Activated naive CD8-positive, alpha-beta T cell treated with anti-CD3 and anti-CD28 coated beads, Interleukin-2, amount 10 ng/mL, durations not matched to agents 7 days and 5 days (primary cell): ENCODE data around the gene LRRD1. TPM values are rescaled to one million over a fixed set of nuclear protein-coding genes. Genes with fewer than 3 reads are reported as not detected.
"Not testable (repeated sequence)": the region's sequence is repeated elsewhere in the genome, so short reads cannot be mapped to it uniquely, and the experiment has no call there.

Source experiments
- ATAC-seq: fragments of 150-1000 bp; cut with Tn5 transposase; one replicate; pipeline ENCODE4 v1.10.0; 2021; ENCODE audit warnings: low read depth, moderate library complexity
- POLR2A ChIA-PET: fragments of 350-600 bp; sonication (Branson Sonifier 250); formaldehyde crosslinking; loops from one replicate; lab custom pipeline; 2021; ENCODE audit warnings: antibody characterized with exemption; lab: Charles Lee
- DNase-seq: peaks from one replicate; pipeline ENCODE4 v3.0.0; 2021
- H3K27ac Mint-ChIP-seq: one replicate; pipeline ENCODE4 v1.8.0; 2022; ENCODE audit warnings: mild to moderate bottlenecking, mixed read lengths
- H3K27me3 Mint-ChIP-seq: one replicate; pipeline ENCODE4 v1.8.0; 2022; ENCODE audit warnings: mild to moderate bottlenecking, moderate library complexity, mixed read lengths
- H3K36me3 Mint-ChIP-seq: one replicate; pipeline ENCODE4 v1.8.0; 2021; ENCODE audit warnings: mild to moderate bottlenecking, mixed read lengths
- H3K4me1 Mint-ChIP-seq: one replicate; pipeline ENCODE4 v1.8.0; 2021; ENCODE audit warnings: mixed read lengths
- H3K4me3 Mint-ChIP-seq: one replicate; pipeline ENCODE4 v1.8.0; 2022; ENCODE audit warnings: mild to moderate bottlenecking, moderate library complexity, mixed read lengths
- H3K9me3 Mint-ChIP-seq: one replicate; pipeline ENCODE4 v1.8.0; 2021; ENCODE audit warnings: mixed read lengths
- total RNA-seq, 2 experiments: library from RNA; stranded (reverse); gene quantifications; one replicate each; pipeline ENCODE4 v1.2.3, GENCODE V29; 2021

Gene LRRD1
- total RNA-seq, result not detected

DNA sequence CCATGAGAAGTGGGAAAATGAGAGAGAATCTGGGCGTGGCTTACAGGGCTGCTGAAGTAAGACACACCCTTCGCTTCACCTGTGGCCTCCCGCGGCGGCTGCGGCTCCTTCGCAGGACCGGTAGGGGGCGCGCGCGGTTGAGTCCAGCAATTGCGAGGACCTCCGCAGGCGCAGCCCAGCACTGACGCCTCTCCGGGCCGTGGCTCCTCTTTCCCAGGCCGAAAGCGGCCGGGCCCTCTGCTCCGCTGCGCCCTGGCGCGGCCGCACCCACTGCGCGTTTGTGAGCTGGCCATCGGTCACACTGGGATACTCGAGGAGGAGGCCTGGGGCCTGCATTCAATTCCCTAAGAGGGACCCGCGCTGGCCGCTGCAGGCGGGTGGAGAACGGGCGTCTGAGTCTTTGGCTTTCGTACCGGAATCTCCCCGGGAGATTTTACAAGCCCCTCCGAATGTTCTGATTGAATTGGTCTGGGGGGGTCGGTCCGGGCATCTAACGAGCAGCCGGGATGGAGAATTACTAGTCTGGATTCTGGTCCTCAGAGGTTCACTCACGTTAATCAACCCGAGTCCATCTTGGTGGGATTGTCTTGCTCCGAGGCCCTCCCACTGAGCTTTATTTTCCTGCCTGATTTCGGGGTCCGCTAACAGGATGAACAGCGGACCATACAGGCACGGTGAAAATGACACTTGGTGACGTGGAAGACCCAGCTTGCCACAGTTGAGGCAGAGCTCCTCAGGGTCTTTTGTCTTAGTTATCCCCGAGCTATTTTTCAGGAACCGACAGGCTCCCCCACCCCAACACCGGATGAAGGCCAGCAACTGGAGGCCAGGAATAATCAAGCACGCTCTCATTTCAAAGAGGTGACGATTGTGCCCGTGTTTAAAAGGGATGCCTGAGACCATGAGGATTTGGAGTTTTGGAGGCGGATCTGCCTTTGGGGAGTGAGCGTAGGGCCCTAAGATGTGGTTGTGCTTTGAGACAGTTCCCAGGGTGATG lies at the start of gene LRRD1:
LRRD1 (minus strand) TSS at position 215 of the 997 bp plus-strand sequence. CDS start 13,940 bp downstream, outside the sequence.
- Mint-ChIP-seq H3K36me3 (no peaks in the 10 kb centered on the region), H3K4me1 (peaks cover 9% of the 10 kb centered on the region), H3K27ac (no peak within 1 kb of the TSS), H3K4me3 (peak within 1 kb of the TSS; percentile 84), H3K9me3 (peaks cover 1% of the 10 kb centered on the region), H3K27me3 (peaks cover 16% of the 10 kb centered on the region)
- ATAC-seq (peak; percentile 100), DNase-seq (peak; percentile 96)
- POLR2A ChIA-PET, result interaction anchor here (1.0 to 1.7 kb wide), 2 partner anchors 268 to 269 kb away, joined by 3 to 4 read pairs; partner anchors contain the start of gene GATAD1

DNA sequence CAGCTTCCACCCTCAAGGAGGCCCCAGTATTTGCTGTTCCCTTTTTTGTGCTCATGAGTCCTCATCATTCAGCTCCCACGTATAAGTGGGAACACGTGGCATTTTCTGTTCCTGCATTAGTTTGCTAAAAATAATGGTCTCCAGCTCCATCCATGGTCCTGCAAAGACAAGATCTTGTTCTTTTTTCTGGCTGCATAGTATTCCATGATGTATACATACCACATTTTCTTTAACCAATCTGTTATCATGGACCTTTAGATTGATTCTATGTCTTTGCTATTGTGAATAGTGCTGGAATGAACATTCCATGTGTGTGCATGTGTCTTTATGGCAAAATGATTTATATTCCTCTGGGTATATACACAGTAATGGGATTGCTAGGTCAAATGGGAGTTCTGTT lies 49.8 kb upstream of the LRRD1 start:
- peaks cover 4% of the 10 kb centered on the region for H3K9me3 Mint-ChIP-seq
- ATAC-seq (no peak), DNase-seq (no peak)
- POLR2A ChIA-PET, result interaction anchor here (1.4 kb wide), 1 partner anchor 17 kb away, joined by 4 read pairs; the partner anchor contains the start of genes ANKIB1 and KRIT1
- H3K4me1 Mint-ChIP-seq, result no peaks in the 10 kb centered on the region
- H3K36me3 Mint-ChIP-seq, result peaks cover 53% of the 10 kb centered on the region
- no peak overlapping the region for H3K4me3 Mint-ChIP-seq
- H3K27me3 Mint-ChIP-seq, result no peaks in the 10 kb centered on the region
- H3K27ac Mint-ChIP-seq, result no peak overlapping the region

DNA sequence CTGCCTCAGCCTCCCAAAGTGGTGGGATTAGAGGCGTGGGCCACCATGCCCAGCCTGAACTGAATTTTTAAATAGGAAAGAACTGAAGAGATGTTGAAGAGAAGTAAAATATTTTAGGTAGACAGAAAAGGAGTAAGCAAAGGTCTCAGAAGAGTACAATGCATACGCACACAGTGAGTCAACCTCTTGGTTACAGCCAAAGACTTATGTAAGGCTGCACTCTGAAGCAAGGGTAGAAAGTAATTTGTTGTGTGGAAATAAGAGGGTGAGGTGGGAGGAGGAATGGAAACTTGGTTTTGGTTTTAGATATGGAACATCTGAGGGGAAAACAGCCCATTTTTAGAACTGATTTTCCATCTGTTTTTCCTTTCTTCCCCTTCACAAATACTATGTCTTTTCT lies 49.2 kb upstream of the LRRD1 start:
- Mint-ChIP-seq H3K27ac (no peak overlapping the region), H3K36me3 (peaks cover 49% of the 10 kb centered on the region), H3K27me3 (no peaks in the 10 kb centered on the region), H3K4me3 (no peak overlapping the region), H3K4me1 (no peaks in the 10 kb centered on the region), H3K9me3 (peaks cover 4% of the 10 kb centered on the region)
- POLR2A ChIA-PET, result interaction anchor here (1.4 kb wide), 1 partner anchor 18 kb away, joined by 4 read pairs; the partner anchor contains the start of genes ANKIB1 and KRIT1
- ATAC-seq, result no peak
- no peak for DNase-seq

DNA sequence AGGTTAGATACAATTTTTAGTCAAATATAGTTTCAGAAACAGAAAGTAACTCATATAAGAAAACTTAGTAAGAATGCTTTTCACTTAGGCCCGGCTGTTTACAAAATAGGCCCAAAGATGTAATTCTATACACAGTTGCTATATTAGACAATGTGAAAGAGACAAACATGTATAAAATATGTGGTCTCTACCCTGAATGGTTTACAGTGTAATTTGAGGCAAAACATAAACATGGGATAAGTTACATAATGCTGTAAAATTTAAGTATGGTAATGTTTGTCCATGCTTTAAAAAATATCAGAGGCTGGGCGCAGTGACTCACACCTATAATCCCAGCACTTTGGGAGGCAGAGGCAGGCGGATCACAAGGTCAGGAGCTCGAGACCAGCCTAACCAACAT lies 48.0 kb upstream of the LRRD1 start:
- no peak for DNase-seq
- H3K36me3 Mint-ChIP-seq, result peaks cover 46% of the 10 kb centered on the region
- no peak overlapping the region for H3K27ac Mint-ChIP-seq
- no peak for ATAC-seq
- POLR2A ChIA-PET, result no interaction called here
- no peaks in the 10 kb centered on the region for H3K27me3 Mint-ChIP-seq
- peaks cover 4% of the 10 kb centered on the region for H3K9me3 Mint-ChIP-seq
- H3K4me3 Mint-ChIP-seq, result no peak overlapping the region
- H3K4me1 Mint-ChIP-seq, result no peaks in the 10 kb centered on the region

DNA sequence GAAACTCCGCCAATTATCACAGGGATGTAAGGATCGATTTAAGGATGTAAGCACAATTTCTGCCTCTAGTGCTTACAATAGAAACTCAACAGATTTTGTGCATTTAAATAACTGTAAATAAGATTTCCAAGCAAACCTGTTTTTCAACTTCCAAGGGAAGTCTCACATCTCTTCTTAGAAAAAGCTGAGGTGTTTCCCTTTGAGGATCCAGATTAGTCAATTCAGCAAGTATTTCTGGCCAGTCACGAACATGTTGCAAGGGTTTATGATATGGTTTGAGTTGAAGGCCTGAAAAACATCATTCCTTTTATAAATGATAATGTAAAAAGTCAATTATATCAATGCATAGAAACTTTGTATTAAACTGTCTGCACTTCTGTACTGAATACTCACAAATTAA lies 42.8 kb upstream of the LRRD1 start:
- POLR2A ChIA-PET, result interaction anchor here (0.7 kb wide), 1 partner anchor 220 kb away, joined by 3 read pairs; no protein-coding TSS in a partner anchor
- H3K4me3 Mint-ChIP-seq, result no peak overlapping the region
- peaks cover 46% of the 10 kb centered on the region for H3K36me3 Mint-ChIP-seq

DNA sequence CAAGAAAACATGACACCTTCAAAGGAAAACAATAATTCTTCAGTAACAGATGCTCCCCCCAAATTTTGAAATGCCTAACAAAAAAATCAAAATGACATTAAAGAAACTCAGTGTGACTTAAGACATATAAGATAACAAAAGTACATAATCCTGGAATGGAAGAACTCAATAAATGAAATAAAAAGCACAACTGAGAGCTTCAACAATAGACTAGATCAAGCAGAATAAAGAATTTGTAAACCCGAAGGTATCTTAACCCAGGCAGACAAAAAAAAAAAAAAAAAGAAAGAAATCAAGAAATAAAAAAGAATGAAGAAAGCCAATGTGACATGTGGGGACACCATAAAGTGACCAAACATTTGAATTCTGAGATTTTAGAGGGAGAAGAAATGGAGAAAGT lies 27.7 kb upstream of the LRRD1 start:
- Mint-ChIP-seq H3K27ac (no peak overlapping the region), H3K36me3 (peaks cover 58% of the 10 kb centered on the region), H3K27me3 (no peaks in the 10 kb centered on the region), H3K4me3 (no peak overlapping the region), H3K4me1 (peaks cover 14% of the 10 kb centered on the region), H3K9me3 (peaks cover 13% of the 10 kb centered on the region)
- ATAC-seq, result no peak
- DNase-seq, result no peak
- POLR2A ChIA-PET, result no interaction called here

More for the DNA sequence above, 42.8 kb upstream of the LRRD1 start:
- DNase-seq (no peak), ATAC-seq (no peak)
- Mint-ChIP-seq H3K27me3 (no peaks in the 10 kb centered on the region), H3K4me1 (no peaks in the 10 kb centered on the region), H3K27ac (no peak overlapping the region), H3K9me3 (no peaks in the 10 kb centered on the region)

DNA sequence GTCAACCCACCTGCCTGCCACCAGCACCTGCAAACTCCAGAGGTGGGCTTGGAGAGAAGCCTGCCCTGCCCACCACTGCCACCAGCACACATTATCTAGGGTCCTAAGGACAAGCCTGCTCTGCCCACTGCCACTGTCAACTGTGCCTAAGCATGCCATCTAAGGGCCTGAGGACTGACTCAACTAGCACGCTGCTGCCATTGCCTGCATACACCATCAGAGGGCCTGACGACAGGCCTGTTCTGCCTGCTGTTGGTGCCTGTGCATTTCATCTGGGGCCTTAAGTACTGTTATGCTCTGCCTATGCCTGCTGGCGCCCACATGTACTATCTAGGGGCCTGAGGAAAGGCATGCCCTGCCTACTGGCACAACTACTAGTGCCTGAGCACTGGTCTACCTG lies 27.0 kb upstream of the LRRD1 start:
- Mint-ChIP-seq H3K4me3 (no peak overlapping the region), H3K36me3 (peaks cover 54% of the 10 kb centered on the region), H3K4me1 (peaks cover 14% of the 10 kb centered on the region), H3K9me3 (peaks cover 13% of the 10 kb centered on the region), H3K27ac (no peak overlapping the region), H3K27me3 (no peaks in the 10 kb centered on the region)
- ATAC-seq, result no peak
- POLR2A ChIA-PET, result no interaction called here
- DNase-seq, result no peak

DNA sequence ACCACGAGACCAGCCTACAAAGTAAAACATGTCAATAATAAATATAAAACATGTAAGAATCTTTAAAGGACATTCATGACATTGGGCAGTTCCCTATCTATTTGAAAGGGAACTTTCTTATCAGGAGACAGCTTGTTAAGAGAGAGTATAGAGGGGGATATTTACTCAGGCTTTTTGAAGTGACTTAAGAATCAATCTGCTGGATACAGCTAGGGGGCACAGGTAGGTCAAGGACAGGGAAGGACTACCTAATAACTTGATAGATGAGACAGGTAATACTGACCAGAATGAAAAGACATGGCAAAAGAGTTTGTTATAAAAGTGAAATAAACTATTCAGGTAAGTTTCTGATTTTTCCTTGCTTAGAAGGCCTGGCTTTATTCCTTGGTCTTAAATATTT lies 21.8 kb upstream of the LRRD1 start:
- no peak for DNase-seq
- Mint-ChIP-seq H3K4me1 (peaks cover 6% of the 10 kb centered on the region), H3K36me3 (peaks cover 28% of the 10 kb centered on the region), H3K9me3 (no peaks in the 10 kb centered on the region), H3K27me3 (no peaks in the 10 kb centered on the region), H3K4me3 (no peak overlapping the region), H3K27ac (no peak overlapping the region)
- POLR2A ChIA-PET, result no interaction called here
- no peak for ATAC-seq

DNA sequence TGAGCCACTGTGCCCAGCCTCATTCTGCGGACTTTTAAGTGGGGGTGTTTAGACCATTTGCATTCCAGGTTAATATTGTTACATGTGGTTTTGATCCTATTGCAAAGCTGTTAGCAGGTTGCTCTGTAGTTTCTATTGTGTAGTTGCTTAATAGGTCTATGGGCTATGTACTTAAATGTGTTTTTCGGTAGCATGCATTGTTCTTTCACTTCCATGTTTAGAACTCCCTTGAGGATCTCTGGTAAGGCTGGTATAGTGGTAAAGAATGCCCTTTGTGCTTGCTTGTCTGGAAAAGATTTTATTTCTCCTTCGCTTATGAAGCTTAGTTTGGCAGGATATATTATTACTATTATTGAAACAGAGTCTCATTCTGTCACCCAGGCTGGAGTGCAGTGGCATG lies 13.4 kb upstream of the LRRD1 start:
- Mint-ChIP-seq H3K4me3 (no peak overlapping the region), H3K27ac (no peak overlapping the region), H3K36me3 (peaks cover 31% of the 10 kb centered on the region), H3K4me1 (no peaks in the 10 kb centered on the region), H3K27me3 (peaks cover 2% of the 10 kb centered on the region), H3K9me3 (peaks cover 24% of the 10 kb centered on the region)
- POLR2A ChIA-PET, result no interaction called here
- no peak for DNase-seq
- no peak for ATAC-seq

DNA sequence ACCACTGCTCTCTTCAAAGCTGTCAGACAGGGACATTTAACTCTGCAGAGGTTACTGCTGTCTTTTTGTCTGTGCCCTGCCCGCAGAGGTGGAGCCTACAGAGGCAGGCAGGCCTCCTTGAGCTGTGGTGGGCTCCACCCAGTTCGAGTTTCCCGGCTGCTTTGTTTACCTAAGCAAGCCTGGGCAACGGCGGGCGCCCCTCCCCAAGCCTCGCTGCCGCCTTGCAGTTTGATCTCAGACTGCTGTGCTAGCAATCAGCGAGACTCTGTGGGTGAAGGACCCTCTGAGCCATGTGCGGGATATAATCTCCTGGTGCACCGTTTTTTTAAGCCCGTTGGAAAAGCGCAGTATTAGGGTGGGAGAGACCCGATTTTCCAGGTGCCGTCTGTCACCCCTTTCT lies 10.3 kb upstream of the LRRD1 start:
- H3K27ac Mint-ChIP-seq, H3K27me3 Mint-ChIP-seq, H3K4me1 Mint-ChIP-seq, POLR2A ChIA-PET, ATAC-seq, H3K4me3 Mint-ChIP-seq, DNase-seq: not testable (repeated sequence)
- Mint-ChIP-seq H3K36me3 (peaks cover 12% of the 10 kb centered on the region), H3K9me3 (peaks cover 24% of the 10 kb centered on the region)

DNA sequence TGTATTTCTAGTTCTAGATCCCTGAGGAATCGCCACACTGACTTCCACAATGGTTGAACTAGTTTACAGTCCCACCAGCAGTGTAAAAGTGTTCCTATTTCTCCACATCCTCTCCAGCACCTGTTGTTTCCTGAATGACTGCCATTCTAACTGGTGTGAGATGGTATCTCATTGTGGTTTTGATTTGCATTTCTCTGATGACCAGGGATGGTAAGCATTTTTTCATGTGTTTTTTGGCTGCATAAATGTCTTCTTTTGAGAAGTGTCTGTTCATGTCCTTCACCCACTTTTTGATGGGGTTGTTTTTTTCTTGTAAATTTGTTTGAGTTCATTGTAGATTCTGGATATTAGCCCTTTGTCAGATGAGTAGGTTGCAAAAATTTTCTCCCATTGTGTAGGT lies 5.4 kb upstream of the LRRD1 start:
- ATAC-seq, H3K4me1 Mint-ChIP-seq, H3K9me3 Mint-ChIP-seq, H3K27ac Mint-ChIP-seq, H3K36me3 Mint-ChIP-seq, DNase-seq, H3K4me3 Mint-ChIP-seq, POLR2A ChIA-PET: not testable (repeated sequence)
- peaks cover 13% of the 10 kb centered on the region for H3K27me3 Mint-ChIP-seq

DNA sequence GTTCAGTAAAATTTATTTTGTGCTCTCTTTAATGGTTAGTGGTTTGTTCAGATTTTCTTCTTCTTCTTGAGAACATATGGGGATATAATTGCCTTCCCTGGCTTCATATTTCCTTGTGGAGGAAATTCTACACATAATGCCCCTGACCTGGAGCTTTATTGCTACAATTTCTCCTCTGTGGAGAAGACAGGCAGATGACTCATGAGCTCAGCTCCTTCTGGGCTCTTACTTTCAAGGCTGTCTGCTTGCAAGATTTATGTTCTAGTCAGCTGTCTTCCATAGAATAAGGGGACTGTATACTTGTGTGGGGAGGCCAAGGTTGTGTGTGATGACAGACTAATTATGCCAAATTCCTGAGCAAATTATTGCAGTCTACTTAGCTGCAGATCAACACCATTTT lies 1.6 kb downstream of the LRRD1 start:
- Mint-ChIP-seq H3K27me3 (peaks cover 14% of the 10 kb centered on the region), H3K4me1 (peaks cover 9% of the 10 kb centered on the region), H3K9me3 (no peaks in the 10 kb centered on the region), H3K27ac (no peak overlapping the region), H3K4me3 (no peak overlapping the region), H3K36me3 (no peaks in the 10 kb centered on the region)
- no peak for DNase-seq
- POLR2A ChIA-PET, result interaction anchor here (0.7 kb wide), 1 partner anchor 268 kb away, joined by 3 read pairs; no protein-coding TSS in a partner anchor
- ATAC-seq, result no peak

DNA sequence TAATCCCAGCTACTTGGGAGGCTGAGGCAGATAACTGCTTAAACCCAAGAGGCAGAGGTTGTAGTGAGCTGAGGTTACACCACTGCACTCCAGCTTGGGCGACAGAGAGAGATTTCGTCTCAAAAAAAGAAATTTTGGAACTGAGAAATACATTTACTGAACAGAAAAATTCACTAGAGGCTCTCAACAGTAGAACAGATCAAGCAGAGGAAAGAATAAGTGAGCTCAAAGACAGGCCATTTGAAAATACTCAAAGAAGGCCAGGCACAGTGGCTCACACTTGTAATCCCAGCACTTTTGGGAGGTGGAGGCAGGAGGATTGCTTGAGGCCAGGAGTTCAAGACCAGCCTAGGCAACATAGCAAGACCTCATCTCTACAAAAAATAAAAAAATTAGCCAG lies 9.4 kb downstream of the LRRD1 start:
- POLR2A ChIA-PET, H3K36me3 Mint-ChIP-seq, H3K27ac Mint-ChIP-seq, DNase-seq, H3K4me1 Mint-ChIP-seq, ATAC-seq, H3K4me3 Mint-ChIP-seq, H3K9me3 Mint-ChIP-seq: not testable (repeated sequence)
- peaks cover 13% of the 10 kb centered on the region for H3K27me3 Mint-ChIP-seq

DNA sequence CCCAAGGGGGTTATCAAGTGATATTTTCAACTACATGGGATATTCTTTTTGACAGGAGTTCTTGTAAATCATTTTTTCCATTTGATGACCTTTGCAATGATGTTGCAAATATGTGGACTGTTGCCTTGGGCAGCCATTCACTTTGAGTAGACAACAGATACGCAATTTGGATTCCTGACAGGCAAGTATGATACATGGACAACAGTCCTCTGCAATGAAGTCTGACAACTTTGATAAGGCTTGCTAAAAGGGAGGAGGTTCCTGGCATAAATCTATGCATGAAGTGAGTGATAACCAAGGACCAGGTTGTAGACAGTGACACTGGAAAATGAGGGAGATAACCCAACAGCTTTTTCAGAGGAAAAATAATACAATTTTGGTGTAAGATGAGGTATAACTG lies 17.7 kb downstream of the LRRD1 start:
- Mint-ChIP-seq H3K9me3 (no peaks in the 10 kb centered on the region), H3K4me3 (no peak overlapping the region)
- ATAC-seq, result no peak

More for the DNA sequence above, 17.7 kb downstream of the LRRD1 start:
- POLR2A ChIA-PET, result no interaction called here
- Mint-ChIP-seq H3K36me3 (peaks cover 2% of the 10 kb centered on the region), H3K27ac (no peak overlapping the region), H3K4me1 (peaks cover 8% of the 10 kb centered on the region), H3K27me3 (peaks cover 28% of the 10 kb centered on the region)
- no peak for DNase-seq
